HCT116 (cell line): ENCODE results near the gene GGNBP2.

ENCODE experiments used
- CEBPB ChIP-seq: IDR thresholded peaks from 2 replicates; pipeline ENCODE4 v1.6.1; 2012; ENCODE audit warnings: low read depth
- ELF1 ChIP-seq: IDR thresholded peaks from 2 replicates; pipeline ENCODE4 v1.6.1; 2012; ENCODE audit warnings: low read depth, borderline replicate concordance
- EZH2 ChIP-seq: fragments of 200-600 bp; sonication (generic); IDR thresholded peaks from 2 replicates; pipeline ENCODE4 v1.6.1; 2017; ENCODE audit warnings: antibody characterized with exemption, mixed run types
- FOSL1 ChIP-seq: IDR thresholded peaks from 2 replicates; pipeline ENCODE4 v1.6.1; 2012; ENCODE audit warnings: low read depth
- POLR2A ChIP-seq: IDR thresholded peaks from 2 replicates; pipeline ENCODE4 v1.7.0; 2011; ENCODE audit warnings: borderline replicate concordance; ENCODE audit not compliant: insufficient read depth, insufficient read length; ENCODE audit errors: extremely low read depth
- POLR2AphosphoS5 ChIP-seq: IDR thresholded peaks from 2 replicates; pipeline ENCODE4 v1.6.1; 2011; ENCODE audit warnings: mild to moderate bottlenecking, low read depth, low read length, moderate library complexity
- SIN3A ChIP-seq: IDR thresholded peaks from 2 replicates; pipeline ENCODE4 v1.6.1; 2012; ENCODE audit warnings: low read depth
- SP1 ChIP-seq: IDR thresholded peaks from 2 replicates; pipeline ENCODE4 v1.6.1; 2012; ENCODE audit warnings: low read depth
- TCF7L2 ChIP-seq: IDR thresholded peaks from 2 replicates; pipeline ENCODE4 v1.7.0; 2011; ENCODE audit warnings: borderline replicate concordance, inconsistent platforms; ENCODE audit not compliant: insufficient read depth, insufficient read length; ENCODE audit errors: extremely low read depth
- YY1 ChIP-seq: IDR thresholded peaks from 2 replicates; pipeline ENCODE4 v1.6.1; 2011; ENCODE audit warnings: low read length, low read depth, moderate library complexity, mild to moderate bottlenecking; ENCODE audit not compliant: insufficient replicate concordance; ENCODE audit errors: extremely low read depth
- TF ChIP-seq, protein P1 (sequence below), 3 experiments: fragments of 200-600 bp in 1 of 3; sonication (generic) in 1 of 3; IDR thresholded peaks in 2 of 3; conservative IDR thresholded peaks in 1 of 3; 2 replicates each; pipeline ENCODE4 v1.5.1; 2012 to 2017; ENCODE audit warnings: low read depth in 2 of 3, low read length in 2 of 3, antibody characterized with exemption in 1 of 3, borderline replicate concordance in 1 of 3, control low read depth in 1 of 3, mild to moderate bottlenecking in 1 of 3, mixed read lengths in 1 of 3, mixed run types in 1 of 3, moderate library complexity in 1 of 3; ENCODE audit not compliant: insufficient read depth in 1 of 3
- TF ChIP-seq, protein P2 (sequence below): IDR thresholded peaks from 2 replicates; pipeline ENCODE4 v1.6.1; 2012; ENCODE audit warnings: low read depth
- TF ChIP-seq, protein P3 (sequence below): IDR thresholded peaks from 2 replicates; pipeline ENCODE4 v1.6.1; 2012

DNA sequence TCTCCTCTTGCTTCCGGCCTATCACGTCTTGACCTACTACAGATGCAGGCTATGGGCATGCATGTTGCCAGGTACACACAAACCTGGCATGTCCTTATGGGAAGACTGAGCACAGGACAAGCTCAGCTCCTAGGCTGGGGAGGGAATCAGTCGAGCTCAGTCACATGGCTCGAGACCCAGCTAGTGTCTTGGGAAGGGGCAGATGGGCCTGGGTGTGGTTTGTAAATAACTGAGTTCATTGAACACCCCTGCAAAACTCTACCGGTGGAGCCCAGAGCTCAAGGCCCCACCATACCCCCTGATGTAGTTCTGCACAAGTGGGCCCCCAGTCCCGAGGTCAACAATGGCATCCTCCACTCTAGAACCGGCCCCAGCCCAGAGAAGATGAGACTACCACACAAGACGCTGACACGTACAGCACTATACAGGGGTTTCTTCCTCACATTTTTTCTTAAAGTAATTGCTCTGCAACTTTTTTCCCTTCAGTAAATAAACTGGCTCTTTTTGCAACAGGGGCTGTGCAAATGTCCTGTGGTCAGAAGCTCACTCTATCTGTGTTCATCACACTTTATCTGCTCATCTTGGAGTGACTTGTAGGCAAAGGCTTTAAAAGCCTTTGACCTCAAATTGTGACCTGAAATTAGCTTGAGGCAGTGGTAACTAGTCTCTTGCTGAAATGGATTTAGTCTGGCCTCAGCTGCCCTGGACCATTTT lies 35.3 kb upstream of the GGNBP2 start:
- TF ChIP-seq, protein P1, sequence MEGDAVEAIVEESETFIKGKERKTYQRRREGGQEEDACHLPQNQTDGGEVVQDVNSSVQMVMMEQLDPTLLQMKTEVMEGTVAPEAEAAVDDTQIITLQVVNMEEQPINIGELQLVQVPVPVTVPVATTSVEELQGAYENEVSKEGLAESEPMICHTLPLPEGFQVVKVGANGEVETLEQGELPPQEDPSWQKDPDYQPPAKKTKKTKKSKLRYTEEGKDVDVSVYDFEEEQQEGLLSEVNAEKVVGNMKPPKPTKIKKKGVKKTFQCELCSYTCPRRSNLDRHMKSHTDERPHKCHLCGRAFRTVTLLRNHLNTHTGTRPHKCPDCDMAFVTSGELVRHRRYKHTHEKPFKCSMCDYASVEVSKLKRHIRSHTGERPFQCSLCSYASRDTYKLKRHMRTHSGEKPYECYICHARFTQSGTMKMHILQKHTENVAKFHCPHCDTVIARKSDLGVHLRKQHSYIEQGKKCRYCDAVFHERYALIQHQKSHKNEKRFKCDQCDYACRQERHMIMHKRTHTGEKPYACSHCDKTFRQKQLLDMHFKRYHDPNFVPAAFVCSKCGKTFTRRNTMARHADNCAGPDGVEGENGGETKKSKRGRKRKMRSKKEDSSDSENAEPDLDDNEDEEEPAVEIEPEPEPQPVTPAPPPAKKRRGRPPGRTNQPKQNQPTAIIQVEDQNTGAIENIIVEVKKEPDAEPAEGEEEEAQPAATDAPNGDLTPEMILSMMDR (IDR thresholded peaks at IDR 0.05 in 2 of 3, conservative IDR thresholded peaks at IDR 0.05 in 1 of 3; ENCODE audit: borderline replicate concordance in 1 of 3, insufficient read depth in 1 of 3, low read depth in 2 of 3, low read length in 2 of 3): no peak
- TF ChIP-seq, protein P2, sequence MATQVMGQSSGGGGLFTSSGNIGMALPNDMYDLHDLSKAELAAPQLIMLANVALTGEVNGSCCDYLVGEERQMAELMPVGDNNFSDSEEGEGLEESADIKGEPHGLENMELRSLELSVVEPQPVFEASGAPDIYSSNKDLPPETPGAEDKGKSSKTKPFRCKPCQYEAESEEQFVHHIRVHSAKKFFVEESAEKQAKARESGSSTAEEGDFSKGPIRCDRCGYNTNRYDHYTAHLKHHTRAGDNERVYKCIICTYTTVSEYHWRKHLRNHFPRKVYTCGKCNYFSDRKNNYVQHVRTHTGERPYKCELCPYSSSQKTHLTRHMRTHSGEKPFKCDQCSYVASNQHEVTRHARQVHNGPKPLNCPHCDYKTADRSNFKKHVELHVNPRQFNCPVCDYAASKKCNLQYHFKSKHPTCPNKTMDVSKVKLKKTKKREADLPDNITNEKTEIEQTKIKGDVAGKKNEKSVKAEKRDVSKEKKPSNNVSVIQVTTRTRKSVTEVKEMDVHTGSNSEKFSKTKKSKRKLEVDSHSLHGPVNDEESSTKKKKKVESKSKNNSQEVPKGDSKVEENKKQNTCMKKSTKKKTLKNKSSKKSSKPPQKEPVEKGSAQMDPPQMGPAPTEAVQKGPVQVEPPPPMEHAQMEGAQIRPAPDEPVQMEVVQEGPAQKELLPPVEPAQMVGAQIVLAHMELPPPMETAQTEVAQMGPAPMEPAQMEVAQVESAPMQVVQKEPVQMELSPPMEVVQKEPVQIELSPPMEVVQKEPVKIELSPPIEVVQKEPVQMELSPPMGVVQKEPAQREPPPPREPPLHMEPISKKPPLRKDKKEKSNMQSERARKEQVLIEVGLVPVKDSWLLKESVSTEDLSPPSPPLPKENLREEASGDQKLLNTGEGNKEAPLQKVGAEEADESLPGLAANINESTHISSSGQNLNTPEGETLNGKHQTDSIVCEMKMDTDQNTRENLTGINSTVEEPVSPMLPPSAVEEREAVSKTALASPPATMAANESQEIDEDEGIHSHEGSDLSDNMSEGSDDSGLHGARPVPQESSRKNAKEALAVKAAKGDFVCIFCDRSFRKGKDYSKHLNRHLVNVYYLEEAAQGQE: no peak
- TF ChIP-seq, protein P3, sequence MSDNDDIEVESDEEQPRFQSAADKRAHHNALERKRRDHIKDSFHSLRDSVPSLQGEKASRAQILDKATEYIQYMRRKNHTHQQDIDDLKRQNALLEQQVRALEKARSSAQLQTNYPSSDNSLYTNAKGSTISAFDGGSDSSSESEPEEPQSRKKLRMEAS: no peak
- TF ChIP-seq FOSL1 (no peak), SP1 (no peak), ELF1 (no peak), POLR2A (no peak), POLR2AphosphoS5 (no peak), EZH2 (no peak), SIN3A (no peak), CEBPB (no peak), TCF7L2 (no peak), YY1 (no peak)
